Kidney capillary endothelial cell (primary cell): ENCODE measurements around the gene ARHGEF25.
"Not testable (repeated sequence)": the region's sequence is repeated elsewhere in the genome, so short reads cannot be mapped to it uniquely, and the experiment has no call there.

Experiments
- DNase-seq: peaks from one replicate; pipeline ENCODE4 v3.0.0-alpha.2; 2018; ENCODE audit warnings: low spot score

ARHGEF25 gene

DNA sequence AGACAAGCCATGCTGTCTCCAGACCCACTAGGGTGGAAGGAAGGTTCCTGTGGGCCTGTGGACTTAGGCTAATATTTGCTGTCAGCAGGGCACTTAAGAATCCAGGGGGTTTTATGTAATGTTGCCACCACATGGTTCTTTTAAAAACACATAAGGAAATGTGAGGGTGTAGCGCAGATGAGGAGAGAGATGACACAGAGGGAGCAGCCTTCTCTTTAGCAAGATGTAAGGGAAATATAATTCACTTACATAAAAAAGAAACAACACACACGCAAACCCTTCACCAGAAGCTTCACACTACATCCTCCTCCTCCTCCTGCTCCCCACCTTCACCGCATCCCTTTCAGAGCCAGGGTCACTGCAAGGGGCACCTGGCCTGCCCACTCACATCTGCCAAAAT lies 25.1 kb upstream of the ARHGEF25 start:
- DNase-seq: no peak

DNA sequence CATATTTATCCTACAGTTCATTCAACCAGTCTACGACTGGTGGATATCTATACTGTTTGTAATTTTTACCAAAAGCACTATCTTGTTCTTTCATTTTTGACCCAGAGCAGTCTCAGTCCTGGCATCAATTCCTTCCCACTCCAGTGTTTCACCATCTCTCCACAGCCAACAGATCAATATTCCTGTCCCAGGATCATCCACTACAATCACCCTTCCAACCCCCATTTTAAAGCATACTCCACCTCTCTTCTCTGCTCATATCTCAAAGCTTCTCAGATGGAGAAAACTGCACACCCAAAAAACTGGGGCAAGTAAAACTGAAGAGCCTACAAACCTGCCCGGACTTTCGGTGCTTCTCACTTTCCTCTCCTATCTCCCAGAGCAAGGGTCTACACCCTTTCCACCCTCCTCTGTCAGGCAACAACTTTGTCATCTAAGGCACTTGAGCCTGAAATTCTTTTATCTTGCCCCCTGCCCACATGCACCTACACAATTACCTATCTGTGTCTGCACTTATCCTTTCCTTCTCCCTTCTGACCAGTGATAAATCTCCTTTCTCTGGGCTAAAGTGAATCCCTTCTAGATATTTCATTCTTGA lies 24.3 kb upstream of the ARHGEF25 start:
- no peak for DNase-seq

DNA sequence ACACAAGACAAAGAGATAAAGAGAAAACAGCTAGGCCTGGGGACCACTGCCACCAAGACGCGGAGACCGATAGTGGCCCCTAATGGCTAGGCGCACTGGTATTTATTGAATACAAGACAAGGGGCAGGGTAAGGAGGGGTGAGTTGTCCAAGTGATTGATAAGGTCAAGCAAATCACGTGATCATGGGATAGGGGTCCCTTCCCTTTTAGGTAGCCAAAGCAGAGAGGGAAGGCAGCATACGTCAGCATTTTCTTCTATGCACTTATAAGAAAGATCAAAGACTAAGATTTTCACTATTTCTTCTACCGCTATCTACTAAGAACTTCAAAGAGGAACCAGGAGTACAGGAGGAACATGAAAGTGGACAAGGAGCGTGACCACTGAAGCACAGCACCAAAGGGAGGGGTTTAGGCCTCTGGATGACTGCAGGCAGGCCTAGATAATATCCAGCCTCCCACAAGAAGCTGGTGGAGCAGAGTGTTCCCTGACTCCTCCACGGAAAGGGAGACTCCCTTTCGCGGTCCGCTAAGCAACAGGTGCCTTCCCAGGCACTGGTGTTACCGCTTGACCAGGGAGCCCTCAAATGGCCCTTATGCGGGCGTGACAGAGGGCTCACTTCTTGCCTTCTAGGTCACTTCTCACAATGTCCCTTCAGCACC lies 22.2 kb upstream of the ARHGEF25 start:
- DNase-seq: not testable (repeated sequence)

DNA sequence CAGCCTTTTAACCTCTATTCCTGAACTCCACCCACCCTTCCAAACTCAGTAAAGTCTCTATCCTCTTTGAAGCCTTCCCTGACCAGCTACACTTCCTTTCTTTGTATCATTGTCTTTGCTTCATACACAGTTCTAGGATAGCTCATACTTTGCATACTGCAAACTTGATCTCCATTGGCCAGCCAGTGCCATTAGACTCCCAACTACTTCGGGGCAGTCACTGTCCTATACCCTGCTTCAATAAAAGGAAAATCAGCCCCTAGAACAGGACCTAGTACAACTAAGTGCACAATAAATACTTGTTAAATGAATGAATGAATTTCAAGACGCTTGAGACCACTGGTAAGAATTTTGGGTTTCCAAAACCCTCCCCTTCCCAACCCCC lies 20.8 kb upstream of the ARHGEF25 start:
- DNase-seq: no peak

DNA sequence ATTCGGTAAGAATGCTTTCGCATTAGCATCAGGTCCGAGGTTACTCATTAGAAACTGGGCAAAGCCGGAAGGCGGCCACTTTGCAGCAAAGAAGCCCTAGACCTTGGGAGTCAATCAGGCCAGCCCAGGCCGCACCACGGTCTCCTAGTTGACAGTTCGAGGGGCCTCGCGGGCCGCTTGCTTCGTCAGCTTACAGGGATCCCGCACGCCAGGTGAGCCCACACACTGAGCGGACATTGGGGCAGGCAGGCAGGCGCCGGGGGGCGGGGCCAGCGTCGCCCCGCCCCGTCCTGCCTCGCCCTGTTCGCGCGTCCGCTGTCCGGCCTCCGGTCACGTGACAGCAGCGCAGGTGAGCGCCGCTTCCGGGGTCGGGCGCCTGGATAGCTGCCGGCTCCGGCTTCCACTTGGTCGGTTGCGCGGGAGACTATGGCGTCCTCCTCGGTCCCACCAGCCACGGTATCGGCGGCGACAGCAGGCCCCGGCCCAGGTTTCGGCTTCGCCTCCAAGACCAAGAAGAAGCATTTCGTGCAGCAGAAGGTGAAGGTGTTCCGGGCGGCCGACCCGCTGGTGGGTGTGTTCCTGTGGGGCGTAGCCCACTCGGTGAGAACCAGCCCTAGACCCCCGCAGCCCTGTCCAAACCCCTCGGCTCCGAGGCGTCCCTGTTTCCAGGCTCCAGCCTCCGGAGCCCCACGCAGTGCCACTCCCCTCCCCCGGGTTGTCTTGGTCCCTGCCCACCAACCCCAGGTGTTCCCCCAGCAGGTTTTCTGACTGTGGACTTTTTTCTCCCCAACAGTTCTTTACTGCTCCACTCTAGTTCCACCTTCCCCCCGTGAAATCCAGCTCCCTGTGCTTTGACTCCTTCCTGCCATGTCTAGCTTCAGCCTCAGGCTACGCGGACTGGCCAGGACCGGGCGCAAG lies 20.1 kb upstream of the ARHGEF25 start, which contains the start of gene PIP4K2C:
Gene PIP4K2C (plus strand): TSS at position 329 of the 918 bp plus-strand sequence. CDS start 98 bp downstream, at position 427.
- no peak for DNase-seq

DNA sequence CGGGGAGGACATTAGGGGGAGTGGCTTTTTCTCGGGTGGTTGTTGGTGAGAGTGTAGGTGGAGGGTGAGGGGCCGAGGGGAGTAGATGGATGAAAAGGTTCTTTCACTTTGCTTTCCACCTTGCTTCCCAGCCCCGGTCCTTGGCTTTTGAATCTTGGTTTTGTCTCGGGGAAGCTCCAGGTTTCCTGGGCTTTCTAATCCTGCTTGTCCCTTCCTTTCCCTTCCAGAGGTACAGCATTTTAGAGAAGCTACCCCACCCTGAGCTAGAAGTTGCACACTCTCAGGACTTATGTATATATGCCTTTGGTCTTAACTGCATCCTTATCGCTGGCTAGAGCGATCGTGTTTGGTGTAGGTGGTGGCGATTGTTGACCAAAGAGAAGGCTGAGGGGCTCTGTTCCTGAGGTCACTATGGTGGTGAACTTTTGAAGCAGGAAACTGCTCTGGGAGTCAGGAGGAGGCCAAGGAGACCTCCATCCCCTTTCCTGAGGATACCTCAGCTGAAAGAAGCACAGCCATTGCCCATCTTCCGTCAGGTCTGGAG lies 19.4 kb upstream of the ARHGEF25 start:
- DNase-seq: no peak

DNA sequence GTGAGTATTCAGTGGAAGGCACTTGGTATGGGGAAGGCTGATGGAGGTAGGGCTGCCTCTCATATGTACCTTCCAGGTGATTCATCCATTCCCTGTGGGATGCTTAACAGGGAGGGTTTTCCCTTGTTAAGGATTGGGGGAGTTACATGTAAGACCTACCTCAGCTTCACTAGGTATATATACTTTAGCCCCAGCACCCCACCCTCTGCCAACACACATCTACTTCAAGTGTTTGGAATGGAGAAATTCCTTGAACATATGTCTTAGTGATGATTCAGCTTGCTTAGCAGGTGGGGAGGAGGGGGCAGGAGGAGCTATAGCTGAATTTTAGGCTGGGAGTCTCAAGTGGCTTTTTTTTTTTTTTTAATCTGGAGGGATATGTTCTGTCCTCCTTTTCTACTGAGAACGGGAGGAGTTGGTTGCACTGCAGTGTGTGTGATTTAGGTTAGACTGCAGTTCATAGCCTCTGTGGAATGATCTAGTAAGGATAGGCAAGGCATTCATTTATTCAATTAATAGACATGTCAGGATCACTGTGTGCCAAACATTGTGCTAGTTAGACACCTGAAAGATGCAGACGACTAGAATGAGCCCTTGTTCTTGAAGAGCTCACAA lies 18.6 kb upstream of the ARHGEF25 start:
- no peak for DNase-seq

DNA sequence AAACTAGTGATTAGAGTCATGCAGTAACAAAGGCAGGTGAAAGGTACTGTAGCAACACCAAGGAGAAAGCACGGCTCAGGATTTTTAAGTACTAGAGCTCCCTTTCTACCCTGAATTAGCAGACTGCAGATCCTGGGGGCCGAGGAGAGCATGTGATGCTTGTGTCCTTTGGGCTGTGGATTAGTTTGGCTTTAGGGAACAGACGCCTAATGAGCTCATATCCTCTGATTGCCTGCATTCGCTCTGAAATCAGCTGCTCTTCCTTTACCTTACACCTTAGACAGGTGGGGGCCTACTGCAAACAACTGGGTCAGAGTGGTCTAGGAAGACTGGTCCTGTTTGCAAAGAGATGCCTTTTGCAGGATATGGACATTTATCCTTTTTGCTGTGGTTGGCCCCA lies 18.0 kb upstream of the ARHGEF25 start:
- no peak for DNase-seq

DNA sequence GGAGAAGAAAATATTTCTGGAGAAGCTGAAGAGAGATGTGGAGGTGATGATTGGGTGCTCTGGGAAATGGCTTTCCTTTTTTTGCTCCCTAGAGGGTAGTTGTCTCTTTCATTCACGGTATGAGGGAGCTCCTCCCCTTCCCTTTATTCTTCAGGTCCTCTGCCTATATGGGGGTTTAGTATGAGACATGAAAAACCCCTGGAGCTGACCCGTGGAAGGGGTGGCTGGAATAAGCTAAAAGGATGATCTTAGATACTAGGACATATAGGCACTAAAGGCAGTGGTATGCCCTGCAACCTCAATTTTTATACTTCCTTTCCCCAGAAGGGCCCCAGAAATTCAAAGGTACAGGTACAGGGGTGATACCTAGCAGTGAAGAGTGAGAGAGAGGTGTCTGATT lies 10.8 kb upstream of the ARHGEF25 start:
- no peak for DNase-seq

DNA sequence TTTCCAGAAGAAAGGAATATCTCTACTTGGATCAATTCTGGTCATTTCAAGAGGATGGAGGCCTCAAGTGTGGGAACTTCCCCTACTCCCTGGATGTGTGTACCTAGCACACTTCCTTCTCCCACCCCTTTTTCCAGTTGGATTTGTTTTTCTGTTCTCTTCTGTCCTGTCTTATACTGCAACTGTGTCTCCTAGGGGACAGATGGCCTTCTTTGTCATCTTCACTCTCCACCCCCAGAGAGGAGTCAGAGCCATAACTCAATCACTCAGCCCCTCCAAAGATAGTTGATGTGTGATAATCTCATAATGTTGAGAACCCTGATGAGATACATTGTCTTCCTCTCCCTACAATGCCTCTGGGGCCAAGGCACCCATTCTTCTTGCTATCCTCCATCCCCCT lies 8.7 kb upstream of the ARHGEF25 start:
- DNase-seq: no peak

DNA sequence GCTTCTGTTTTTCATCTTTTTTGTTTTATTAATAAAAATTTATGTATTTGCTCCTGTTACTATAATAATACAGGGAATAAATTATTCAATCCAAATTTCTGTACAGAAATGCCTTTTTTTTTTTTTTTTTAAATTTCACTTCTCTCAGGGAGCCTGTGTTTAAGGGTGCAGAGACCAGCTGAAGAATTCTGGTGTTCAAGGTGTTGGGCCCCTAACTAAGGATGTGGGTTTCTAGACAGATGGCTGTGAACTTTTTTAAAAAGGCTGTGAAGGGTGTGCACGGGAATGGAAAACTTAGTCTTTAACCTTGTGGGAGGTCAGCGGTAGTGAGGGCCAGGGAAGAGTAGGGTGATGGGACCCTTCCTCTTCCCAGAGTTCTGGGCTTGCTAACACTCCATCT lies 7.9 kb upstream of the ARHGEF25 start:
- DNase-seq: no peak

DNA sequence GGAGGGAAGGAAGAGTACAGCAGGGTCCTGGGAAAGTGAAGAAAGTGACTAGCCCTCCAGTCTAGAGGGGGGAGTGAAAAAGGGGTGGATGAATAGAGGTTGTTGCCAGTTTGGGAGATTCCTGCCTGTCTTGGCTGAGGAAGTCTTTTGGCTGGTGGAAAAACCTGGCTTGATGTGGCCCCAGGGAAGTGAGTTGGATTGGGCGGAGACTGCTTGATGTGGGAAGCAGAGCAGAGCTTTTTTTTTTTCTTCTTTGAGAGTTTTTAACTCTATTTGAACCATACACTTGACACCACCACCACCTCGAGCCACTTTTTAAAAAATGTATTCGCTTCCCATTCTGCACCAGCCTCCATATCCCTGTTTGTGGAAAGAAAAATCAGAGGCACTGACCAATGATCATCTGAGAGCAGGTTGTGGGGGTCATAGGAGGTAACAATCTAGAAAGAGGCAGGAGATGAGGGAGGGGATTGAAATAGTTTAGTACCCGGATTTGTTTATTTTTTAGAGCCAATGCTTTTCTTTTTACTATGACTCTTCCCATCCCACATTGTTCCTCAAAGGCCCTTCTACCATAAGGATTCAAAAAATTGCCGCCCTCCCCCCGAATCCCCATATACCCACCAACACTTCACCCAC lies 7.3 kb upstream of the ARHGEF25 start:
- no peak for DNase-seq

DNA sequence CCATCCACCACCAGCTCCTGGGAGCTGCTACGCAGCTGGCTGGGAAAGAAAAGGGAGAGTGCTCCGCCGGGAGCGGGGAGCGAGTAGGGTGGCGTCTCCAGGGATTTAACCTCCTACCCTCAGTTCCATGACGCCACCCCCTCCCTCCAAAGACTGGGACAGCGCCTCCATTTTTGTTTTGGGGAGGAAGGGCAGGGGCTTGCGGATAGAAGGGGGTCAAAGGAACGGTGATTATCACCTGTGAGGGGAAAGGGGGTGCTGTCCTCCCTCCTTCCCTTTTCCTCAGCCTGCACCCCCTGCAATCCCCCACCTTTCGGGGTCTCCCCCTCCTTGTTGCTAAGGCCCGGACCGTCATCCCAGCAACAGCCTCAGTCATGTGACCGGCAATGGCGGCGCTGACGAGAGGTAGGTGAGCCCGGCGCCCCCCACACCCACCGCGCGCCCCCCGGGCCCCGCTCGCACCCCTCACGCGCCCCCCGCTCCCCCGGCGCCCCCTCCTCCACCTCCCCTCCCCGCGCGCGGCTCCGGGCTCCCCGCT lies 6.7 kb upstream of the ARHGEF25 start, which contains the start of gene DTX3:
Gene DTX3 (plus strand): TSS at position 371 of the 538 bp plus-strand sequence. CDS start 1,694 bp downstream, outside the sequence.
- DNase-seq: no peak

DNA sequence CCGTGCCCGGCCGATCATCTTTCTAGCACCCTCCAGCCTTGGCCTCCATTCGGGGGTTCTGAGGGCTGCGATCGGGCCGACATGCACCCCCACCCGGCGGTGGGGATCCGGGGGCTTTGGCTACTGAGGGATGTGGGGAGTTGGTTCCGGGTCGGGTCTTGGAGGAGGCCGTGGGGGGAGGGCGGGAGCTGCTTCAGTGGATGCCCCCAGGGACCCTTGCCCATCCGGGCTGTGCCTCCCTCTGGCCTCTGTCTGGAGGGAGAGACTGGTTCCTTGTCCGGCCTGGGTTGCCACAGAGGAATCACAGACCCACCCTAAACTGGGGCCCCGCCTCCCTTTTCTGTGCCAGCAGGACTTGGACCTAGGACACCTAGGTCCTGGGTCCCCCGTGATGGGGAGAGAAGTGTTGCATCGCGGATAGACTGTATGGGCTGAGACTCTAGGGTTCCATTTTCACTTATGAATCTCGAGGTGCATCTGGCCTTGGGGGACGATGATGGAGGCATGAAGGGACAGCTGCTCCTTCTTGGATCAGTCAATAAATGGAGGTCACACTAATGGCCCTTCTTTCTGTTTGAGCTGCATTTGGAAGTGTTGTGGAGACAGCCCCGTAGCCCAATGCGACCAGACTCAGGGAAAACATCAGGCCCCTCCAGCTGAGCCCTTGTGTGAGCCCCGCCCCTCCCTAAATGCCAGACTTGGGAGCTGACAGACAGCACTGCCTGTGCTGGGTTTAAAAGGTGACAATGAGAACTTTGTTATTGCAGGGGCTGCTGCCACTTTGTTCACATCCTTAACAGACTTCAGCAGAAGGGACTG lies 6.0 kb upstream of the ARHGEF25 start:
- DNase-seq: no peak

DNA sequence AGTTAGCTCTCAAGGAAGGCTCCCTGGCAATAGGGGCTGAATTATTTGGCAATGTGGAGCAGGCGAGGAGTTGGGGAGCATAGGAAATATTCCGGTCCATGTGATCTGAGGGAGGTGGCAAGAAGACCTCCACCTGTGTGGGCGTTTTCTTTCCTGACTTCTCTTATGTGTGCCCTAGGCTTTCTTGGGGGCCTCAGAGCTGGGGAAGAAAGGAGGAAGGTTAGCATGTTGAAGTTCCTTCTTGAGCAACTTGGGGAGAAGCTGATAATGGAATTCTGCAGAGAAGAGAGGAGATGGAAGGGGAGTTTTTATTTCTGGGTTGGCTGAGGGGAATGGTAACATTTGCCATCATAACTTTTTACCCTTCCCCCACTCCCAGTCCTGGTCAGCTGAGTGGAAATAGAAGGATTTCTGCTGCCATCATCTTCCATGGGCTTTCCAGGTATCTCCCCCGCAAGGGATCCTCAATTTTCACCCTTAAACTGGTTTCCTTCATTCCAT lies 5.4 kb upstream of the ARHGEF25 start:
- DNase-seq: no peak

DNA sequence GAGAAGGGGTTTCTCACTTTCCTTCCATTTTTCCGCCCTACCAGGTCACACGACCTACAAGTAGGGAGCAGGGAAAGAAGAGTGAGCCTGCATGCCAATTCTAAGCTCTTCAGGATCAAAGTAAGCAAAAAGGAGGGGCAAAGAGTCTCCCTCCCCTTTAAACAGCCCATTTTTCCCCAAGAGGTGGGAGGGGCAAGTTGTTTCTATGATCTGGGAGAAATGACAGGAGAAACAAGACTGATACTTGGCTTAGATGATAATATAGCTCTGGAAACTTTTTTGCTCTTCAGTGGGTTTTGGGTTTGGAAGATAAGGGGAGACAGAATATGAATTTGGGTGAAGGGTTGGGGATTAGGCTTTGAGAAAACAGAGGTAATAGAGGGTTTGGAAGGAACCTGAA lies 4.8 kb upstream of the ARHGEF25 start:
- DNase-seq: no peak

DNA sequence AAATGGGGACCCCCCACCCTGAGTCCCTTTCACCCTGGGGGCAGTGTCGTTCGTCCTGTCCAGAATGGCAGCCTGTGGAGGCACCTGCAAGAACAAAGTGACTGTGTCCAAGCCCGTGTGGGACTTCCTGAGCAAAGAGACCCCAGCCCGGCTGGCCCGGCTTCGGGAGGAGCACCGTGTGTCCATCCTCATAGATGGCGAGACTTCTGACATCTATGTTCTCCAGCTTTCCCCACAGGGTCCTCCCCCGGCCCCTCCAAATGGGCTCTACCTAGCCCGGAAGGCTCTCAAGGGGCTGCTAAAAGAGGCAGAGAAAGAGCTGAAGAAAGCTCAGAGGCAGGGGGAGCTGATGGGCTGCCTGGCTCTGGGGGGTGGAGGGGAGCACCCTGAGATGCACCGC lies 4.4 kb upstream of the ARHGEF25 start:
- DNase-seq: no peak

DNA sequence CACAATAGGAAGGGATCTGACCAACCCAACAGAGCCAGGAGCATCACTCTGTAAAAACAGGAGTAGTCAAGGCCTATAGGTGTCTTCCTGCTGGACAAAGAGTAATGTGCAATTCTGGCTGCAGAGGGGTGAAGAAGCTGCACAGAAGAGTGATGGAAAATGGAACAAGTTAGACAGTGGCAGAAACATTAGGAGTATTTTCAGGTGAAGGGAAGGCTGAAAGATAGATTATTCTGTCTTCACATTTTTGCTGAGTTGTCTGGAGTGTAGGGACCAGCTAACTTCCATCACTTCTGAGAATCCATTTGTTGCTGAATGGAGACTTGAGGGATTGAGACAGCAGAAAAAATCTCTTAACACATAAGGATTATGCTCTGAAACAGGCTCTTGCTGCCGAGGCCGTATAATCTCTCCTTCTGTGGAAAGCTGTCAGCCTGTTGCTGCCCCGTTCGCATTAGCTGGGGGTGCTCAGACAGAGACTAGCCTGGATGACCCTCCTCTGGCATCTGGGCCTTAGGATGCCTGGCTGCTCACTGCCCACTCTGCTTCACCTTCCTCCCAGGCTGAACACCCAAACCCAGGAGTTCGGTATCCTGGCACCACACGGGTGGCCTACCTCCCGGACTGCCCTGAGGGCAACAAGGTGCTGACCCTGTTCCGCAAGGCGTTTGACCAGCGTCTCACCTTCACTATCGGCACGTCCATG lies 3.1 kb upstream of the ARHGEF25 start:
- no peak for DNase-seq

DNA sequence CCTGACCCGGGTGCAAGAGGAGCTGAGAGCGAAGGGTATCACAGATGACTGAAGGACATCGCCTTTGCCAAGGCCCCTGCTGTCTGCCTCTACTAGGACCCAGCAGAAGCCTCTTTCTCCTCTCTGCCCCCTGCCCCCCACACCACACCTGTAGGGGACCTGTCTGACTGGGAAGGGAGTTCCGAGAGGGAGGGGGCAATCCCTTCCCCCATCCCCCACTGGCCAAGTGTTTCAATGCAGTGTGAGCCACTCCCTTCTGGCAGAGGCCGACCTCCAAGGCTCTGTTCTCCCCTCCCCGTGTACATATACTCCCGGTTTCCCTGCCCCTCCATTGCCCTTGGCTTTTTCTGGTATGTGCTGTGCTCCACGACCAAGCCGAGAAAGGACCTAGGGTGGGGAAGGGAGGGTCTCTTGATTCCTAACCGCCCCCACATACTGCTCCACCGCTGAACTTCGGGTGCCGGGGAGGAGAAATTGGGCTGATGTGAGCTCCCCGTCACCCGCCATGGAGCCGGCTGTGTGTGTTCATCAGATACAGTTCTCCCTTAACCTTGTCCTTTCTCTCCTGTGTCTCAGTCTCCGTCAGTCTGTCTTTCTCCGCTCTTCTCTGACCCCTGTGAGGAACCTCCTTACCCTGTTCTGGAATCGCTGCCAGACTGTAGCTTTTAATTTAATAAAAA lies 2.0 kb upstream of the ARHGEF25 start:
- no peak for DNase-seq
